Esophagus squamous epithelium (tissue), 5 donors: ENCODE results near the gene DPRX. TPM values are rescaled to one million over a fixed set of nuclear protein-coding genes. Genes with fewer than 3 reads are reported as not detected.
A peak's percentile ranks its signal among the peaks of the same experiment; 100 is the strongest.
"Not testable (repeated sequence)": the region's sequence is repeated elsewhere in the genome, so short reads cannot be mapped to it uniquely, and the experiment has no call there.

Experiments used
- DNase-seq: peaks from one replicate; lab custom pipeline; 2025; lab: John Stamatoyannopoulos, UW
- H3K27ac ChIP-seq, 4 donors: fragments of 200-600 bp; sonication (generic); one replicate each; pipeline ENCODE4 v1.5.1; 2016 to 2019; ENCODE audit warnings: mild to moderate bottlenecking in 1 of 4
- H3K27me3 ChIP-seq, 4 donors: fragments of 200-600 bp; sonication (generic); 1 replicate in 3 of 4; 2 replicates in 1 of 4; pipeline versions ENCODE4 v1.5.1 to v1.6.0; 2017 to 2021; ENCODE audit warnings: antibody characterized with exemption in 1 of 4
- H3K36me3 ChIP-seq, 3 donors: fragments of 200-600 bp; sonication (generic); one replicate each; pipeline ENCODE4 v1.5.1; 2016 to 2019
- H3K4me1 ChIP-seq, 3 donors: fragments of 200-600 bp; sonication (generic); one replicate each; pipeline ENCODE4 v1.5.1; 2017 to 2019
- H3K4me3 ChIP-seq, 4 donors: fragments of 200-600 bp; sonication (generic); 1 replicate in 3 of 4; 2 replicates in 1 of 4; pipeline ENCODE4 v1.5.1; 2016 to 2019; ENCODE audit warnings: mild to moderate bottlenecking in 2 of 4, moderate library complexity in 1 of 4
- H3K9me3 ChIP-seq, 3 donors: fragments of 200-600 bp; sonication (generic); one replicate each; pipeline ENCODE4 v1.5.1; 2016 to 2019
- CTCF ChIP-seq, 6 experiments: fragments of 450-650 bp in 4 of 6; fragments of 200-600 bp in 2 of 6; sonication (generic) in 2 of 6; IDR thresholded peaks; one replicate each; pipeline ENCODE4 v1.5.1; 2016 to 2019; ENCODE audit warnings: antibody characterized with exemption in 6 of 6, mild to moderate bottlenecking in 4 of 6, moderate library complexity in 4 of 6
- POLR2A ChIP-seq, 4 donors: fragments of 450-650 bp; IDR thresholded peaks; one replicate each; pipeline ENCODE4 v1.6.1; 2017; ENCODE audit warnings: antibody characterized with exemption in 4 of 4, mild to moderate bottlenecking in 4 of 4, moderate library complexity in 3 of 4
- WGBS, 2 donors: methylation state at CpG; one replicate each; pipeline ENCODE4 v1.1.5; 2018; 5-methylcytosine and 5-hydroxymethylcytosine counted together
- intact Hi-C: fragments of 100-400 bp; cut with DNase I; formaldehyde crosslinking; loops from one replicate; pipeline ENCODE4 v1.15.0; 2022
- total RNA-seq, 4 donors: library from RNA; depleted of rRNA; stranded (reverse); fragments of >200 nt; gene quantifications; one replicate each; pipeline ENCODE4 v1.1.0, GENCODE V29; 2016
- donor health status: DM: yes; HTN: yes; CAD: no.

DPRX gene
- total RNA-seq, 4 donors from 2014 or later = not detected

DNA sequence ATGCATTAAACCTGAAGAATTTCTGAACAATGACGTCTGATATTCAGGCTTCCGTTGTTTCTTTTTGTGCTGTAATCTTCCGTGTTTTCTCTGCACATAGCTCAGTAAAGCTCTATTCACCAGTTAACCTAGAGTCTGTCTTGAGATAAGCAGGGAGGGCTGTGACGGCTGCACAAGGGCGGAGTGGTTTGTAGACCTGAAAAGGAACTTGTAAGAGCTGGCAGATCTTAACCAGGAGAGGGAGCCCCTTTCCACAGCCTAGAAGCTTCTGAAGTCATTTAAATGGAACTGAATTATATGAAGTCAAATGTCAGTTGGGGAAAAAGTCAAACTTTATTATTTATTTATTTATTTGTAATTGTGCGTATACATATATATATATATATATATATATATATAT, 27.5 kb downstream of the DPRX start:
- 17 to 22% methylated on average over 6 of the region's 6 CpGs for WGBS, 2 donors
- H3K4me1 ChIP-seq = no peaks in the 10 kb centered on the region
- no peak overlapping the region for H3K4me3 ChIP-seq
- H3K9me3 ChIP-seq = peaks cover 0 to 16% (median 0%) of the 10 kb centered on the region in 3 donors
- no peaks in the 10 kb centered on the region for H3K27me3 ChIP-seq
- DNase-seq = no peak
- H3K36me3 ChIP-seq = no peaks in the 10 kb centered on the region
- intact Hi-C loops = no loop called here
- no peak overlapping the region for H3K27ac ChIP-seq
- TF ChIP-seq POLR2A (IDR thresholded peaks at IDR 0.05) (no peak), CTCF (IDR thresholded peaks at IDR 0.05) (peak in 2 of 6 experiments; percentile 16 to 37)

DNA sequence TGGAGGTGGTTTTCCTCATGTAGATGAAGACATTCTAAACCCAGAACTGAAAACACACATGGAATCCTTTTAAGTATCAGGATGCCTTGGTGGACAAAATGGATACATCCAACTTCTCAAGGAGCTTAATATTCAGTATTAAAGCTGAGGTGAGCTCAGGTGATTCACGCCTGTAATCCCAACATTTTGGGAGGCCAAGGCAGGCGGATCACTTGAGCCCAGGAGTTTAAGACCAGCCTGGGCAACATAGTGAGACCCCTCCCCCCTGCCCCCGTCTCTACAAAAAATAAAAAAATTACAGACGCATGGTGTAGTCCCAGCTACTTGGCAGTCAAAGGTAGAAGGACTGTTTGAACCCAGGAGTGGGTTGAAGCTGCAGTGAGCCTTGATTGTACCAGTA, 28.8 kb downstream of the DPRX start:
- Histone ChIP-seq H3K4me1 (no peaks in the 10 kb centered on the region), H3K9me3 (peaks cover 0 to 4% (median 0%) of the 10 kb centered on the region in 3 donors), H3K36me3 (no peaks in the 10 kb centered on the region), H3K27me3 (no peaks in the 10 kb centered on the region), H3K4me3 (no peak overlapping the region), H3K27ac (no peak overlapping the region)
- DNase-seq = no peak
- TF ChIP-seq POLR2A (IDR thresholded peaks at IDR 0.05) (no peak), CTCF (IDR thresholded peaks at IDR 0.05) (no peak)
- 57 to 75% methylated on average over 4 of the region's 4 CpGs for WGBS, 2 donors
- intact Hi-C loops = no loop called here

DNA sequence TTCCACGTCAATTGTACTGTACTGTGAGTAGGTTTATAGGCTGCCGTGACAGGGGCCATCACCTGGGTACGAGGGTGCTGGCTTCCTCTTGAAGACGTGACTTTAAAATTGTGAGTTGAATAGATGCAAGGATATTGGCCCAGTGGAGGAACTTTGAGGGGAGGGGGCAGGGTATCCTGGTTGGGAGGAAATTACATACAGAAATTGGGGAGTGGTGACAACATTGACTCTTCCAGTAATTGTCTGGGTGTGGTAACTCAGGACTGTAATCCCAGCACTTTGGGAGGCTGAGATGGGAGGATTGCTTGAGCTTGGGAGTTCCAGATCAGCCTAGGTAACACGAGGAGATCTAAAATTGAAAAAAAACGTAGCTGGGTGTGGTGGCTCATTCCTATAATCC, 30.4 kb downstream of the DPRX start:
- intact Hi-C loops = no loop called here
- no peak for DNase-seq
- Histone ChIP-seq H3K4me1 (no peaks in the 10 kb centered on the region), H3K9me3 (no peaks in the 10 kb centered on the region), H3K27me3 (no peaks in the 10 kb centered on the region), H3K27ac (no peak overlapping the region), H3K4me3 (no peak overlapping the region), H3K36me3 (no peaks in the 10 kb centered on the region)
- 61 to 75% methylated on average over 5 to 6 of the region's 6 CpGs for WGBS, 2 donors
- TF ChIP-seq CTCF (IDR thresholded peaks at IDR 0.05) = no peak
- TF ChIP-seq POLR2A (IDR thresholded peaks at IDR 0.05) = no peak

DNA sequence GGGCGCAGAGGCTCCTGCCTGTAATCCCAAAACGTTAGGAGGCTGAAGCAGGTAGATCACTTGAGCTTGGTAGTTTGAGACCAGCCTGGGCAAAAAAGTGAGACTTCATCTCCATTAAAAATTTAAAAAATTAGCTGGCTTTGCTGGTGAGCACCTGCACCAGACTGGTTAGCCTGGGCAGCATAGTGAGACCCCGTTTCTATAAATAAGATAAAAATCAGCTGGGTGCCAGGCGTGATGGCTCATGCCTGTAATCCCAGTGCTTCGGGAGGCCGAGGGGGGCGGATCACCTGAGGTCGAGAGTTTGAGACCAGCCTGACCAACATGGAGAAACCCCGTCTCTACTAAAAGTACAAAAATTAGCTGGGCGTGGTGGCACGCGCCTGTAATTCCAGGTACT, 32.4 kb downstream of the DPRX start:
- no peaks in the 10 kb centered on the region for H3K9me3 ChIP-seq
- intact Hi-C loops = no loop called here
- WGBS, 2 donors = 80 to 87% methylated on average over 10 of the region's 12 CpGs
- H3K4me3 ChIP-seq = no peak overlapping the region
- H3K27me3 ChIP-seq = no peaks in the 10 kb centered on the region
- TF ChIP-seq CTCF (IDR thresholded peaks at IDR 0.05) (no peak), POLR2A (IDR thresholded peaks at IDR 0.05) (no peak)
- H3K4me1 ChIP-seq = no peaks in the 10 kb centered on the region
- H3K27ac ChIP-seq = no peak overlapping the region
- no peaks in the 10 kb centered on the region for H3K36me3 ChIP-seq
- no peak for DNase-seq

- H3K9me3 ChIP-seq = no peaks in the 10 kb centered on the region
- 68 to 79% methylated on average over 2 of the region's 2 CpGs for WGBS, 2 donors
- H3K4me3 ChIP-seq = no peak overlapping the region
- no peaks in the 10 kb centered on the region for H3K4me1 ChIP-seq
- no peak overlapping the region for H3K27ac ChIP-seq
- intact Hi-C loops = no loop called here
- TF ChIP-seq CTCF (IDR thresholded peaks at IDR 0.05) = no peak
- no peak for TF ChIP-seq POLR2A (IDR thresholded peaks at IDR 0.05)
- no peak for DNase-seq
- H3K36me3 ChIP-seq = no peaks in the 10 kb centered on the region
- no peaks in the 10 kb centered on the region for H3K27me3 ChIP-seq
These were observed 33.0 kb downstream of the DPRX start for GRCh38 chr19:53664760-53665159.

DNA sequence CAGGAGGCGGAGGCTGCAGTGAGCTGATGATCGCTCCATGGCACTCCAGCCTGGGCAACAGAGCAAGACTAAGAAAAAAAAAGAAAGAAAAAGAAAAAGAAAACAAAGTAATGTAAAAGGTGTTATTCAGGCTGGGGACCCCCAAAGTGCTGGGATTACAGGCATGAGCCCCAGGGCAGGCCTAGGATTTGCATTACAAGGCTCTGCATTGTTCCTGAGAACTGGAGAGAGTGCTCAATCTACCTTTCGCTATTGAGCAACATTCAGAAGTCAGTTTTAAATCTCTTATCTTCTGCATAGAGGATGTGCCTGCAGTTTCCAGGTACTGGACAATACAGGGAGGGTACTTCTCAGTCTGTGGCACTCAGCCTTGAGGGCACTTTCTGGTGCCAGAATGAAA, 34.5 kb downstream of the DPRX start:
- H3K27ac ChIP-seq, DNase-seq: not testable (repeated sequence)

GRCh38 chr19:53668804-53669203, 37.0 kb downstream of the DPRX start:
- H3K4me3 ChIP-seq, H3K27me3 ChIP-seq, H3K27ac ChIP-seq, DNase-seq, intact Hi-C loops, H3K36me3 ChIP-seq, H3K4me1 ChIP-seq: not testable (repeated sequence)
- WGBS, 2 donors = 70 to 82% methylated on average over 3 of the region's 3 CpGs
- H3K9me3 ChIP-seq = peaks cover 0 to 11% (median 0%) of the 10 kb centered on the region in 3 donors

More for the DNA sequence above, 34.5 kb downstream of the DPRX start:
- H3K4me1 ChIP-seq, H3K27me3 ChIP-seq, H3K36me3 ChIP-seq, H3K4me3 ChIP-seq, intact Hi-C loops, H3K9me3 ChIP-seq: not testable (repeated sequence)
- WGBS, 2 donors = 50 to 72% methylated on average over 1 to 2 of the region's 3 CpGs
